CD14-positive monocyte (primary cell): ENCODE data around the gene PPP6R3. TPM values are rescaled to one million over a fixed set of nuclear protein-coding genes. Genes with fewer than 3 reads are reported as not detected.

Source experiments
- DNase-seq, 3 donors: peaks; one replicate each; pipeline ENCODE4 v3.0.0-alpha.2; 2011 to 2022
- H2AFZ ChIP-seq: 2 replicates; pipeline ENCODE4 v1.6.0; 2012; ENCODE audit warnings: mild to moderate bottlenecking, low read depth, low read length, inconsistent platforms; ENCODE audit not compliant: insufficient read depth, poor library complexity, severe bottlenecking
- H3K27ac ChIP-seq, 2 donors: 1 replicate in 1 of 2; 2 replicates in 1 of 2; pipeline ENCODE4 v1.5.1; 2012 to 2013; ENCODE audit warnings: low read length in 2 of 2, control low read depth in 1 of 2, inconsistent platforms in 1 of 2, low read depth in 1 of 2, mild to moderate bottlenecking in 1 of 2
- H3K27me3 ChIP-seq, 2 donors: one replicate each; pipeline versions ENCODE4 v1.6.0 to v1.6.1; 2011 to 2013; ENCODE audit warnings: low read length in 2 of 2; ENCODE audit not compliant: control insufficient read depth in 2 of 2, insufficient read depth in 2 of 2
- H3K36me3 ChIP-seq, 2 donors: replicated peaks in 1 of 2; 1 replicate in 1 of 2; 2 replicates in 1 of 2; pipeline versions ENCODE4 v1.5.1 to v1.6.1; 2012 to 2013; ENCODE audit warnings: low read length in 2 of 2, control low read depth in 1 of 2, inconsistent platforms in 1 of 2, mild to moderate bottlenecking in 1 of 2; ENCODE audit not compliant: insufficient read depth in 2 of 2, control insufficient read depth in 1 of 2
- H3K4me1 ChIP-seq, 2 donors: 1 replicate in 1 of 2; 2 replicates in 1 of 2; pipeline versions ENCODE4 v1.5.1 to v1.6.1; 2012 to 2013; ENCODE audit warnings: low read length in 2 of 2, control low read depth in 1 of 2, inconsistent platforms in 1 of 2, mild to moderate bottlenecking in 1 of 2, moderate library complexity in 1 of 2; ENCODE audit not compliant: insufficient read depth in 2 of 2, control insufficient read depth in 1 of 2
- H3K4me2 ChIP-seq: replicated peaks from 2 replicates; pipeline ENCODE3; 2012; ENCODE audit warnings: low read length, moderate library complexity, mild to moderate bottlenecking; ENCODE audit not compliant: poor library complexity, severe bottlenecking; ENCODE audit errors: extremely low read depth
- H3K4me3 ChIP-seq, 3 experiments: fragments of 200-600 bp in 1 of 3; sonication (generic) in 1 of 3; replicated peaks in 1 of 3; 1 replicate in 2 of 3; 2 replicates in 1 of 3; pipeline ENCODE4 v1.5.1; 2011 to 2013; ENCODE audit warnings: low read length in 3 of 3, mild to moderate bottlenecking in 3 of 3, control low read depth in 2 of 3, low read depth in 2 of 3, inconsistent platforms in 1 of 3, moderate library complexity in 1 of 3
- H3K79me2 ChIP-seq: 2 replicates; pipeline ENCODE4 v1.6.0; 2012; ENCODE audit warnings: mild to moderate bottlenecking, control low read depth, inconsistent platforms, low read length, moderate library complexity; ENCODE audit not compliant: insufficient read depth
- H3K9ac ChIP-seq: 2 replicates; pipeline ENCODE4 v1.6.0; 2017; ENCODE audit warnings: low read length, mild to moderate bottlenecking; ENCODE audit not compliant: insufficient read depth, poor library complexity, severe bottlenecking
- H3K9me3 ChIP-seq, 2 donors: replicated peaks in 1 of 2; 1 replicate in 1 of 2; 2 replicates in 1 of 2; pipeline versions ENCODE4 v1.5.1 to v1.6.1; 2012 to 2013; ENCODE audit warnings: low read length in 2 of 2, control low read depth in 1 of 2; ENCODE audit not compliant: control insufficient read depth in 1 of 2, insufficient read depth in 1 of 2
- H4K20me1 ChIP-seq: 2 replicates; pipeline ENCODE4 v1.6.0; 2012; ENCODE audit warnings: mild to moderate bottlenecking, low read length, control low read depth, moderate library complexity; ENCODE audit not compliant: insufficient read depth
- H3K27ac Mint-ChIP-seq, 7 donors: one replicate each; pipeline ENCODE4 v1.8.0; 2020; ENCODE audit warnings: mild to moderate bottlenecking in 7 of 7, mixed read lengths in 7 of 7, moderate library complexity in 6 of 7, inconsistent platforms in 2 of 7
- H3K27me3 Mint-ChIP-seq, 3 donors: one replicate each; pipeline ENCODE4 v1.8.0; 2021 to 2022; ENCODE audit warnings: low read depth in 3 of 3, mild to moderate bottlenecking in 3 of 3, mixed read lengths in 3 of 3, moderate library complexity in 3 of 3, inconsistent platforms in 1 of 3
- H3K36me3 Mint-ChIP-seq, 2 donors: one replicate each; pipeline ENCODE4 v1.8.0; 2020; ENCODE audit warnings: mixed read lengths in 2 of 2, inconsistent platforms in 1 of 2, mild to moderate bottlenecking in 1 of 2
- H3K4me1 Mint-ChIP-seq: one replicate; pipeline ENCODE4 v1.8.0; 2020; ENCODE audit warnings: mild to moderate bottlenecking, mixed read lengths
- H3K4me3 Mint-ChIP-seq, 2 donors: one replicate each; pipeline ENCODE4 v1.8.0; 2020; ENCODE audit warnings: mild to moderate bottlenecking in 2 of 2, mixed read lengths in 2 of 2, moderate library complexity in 1 of 2
- H3K9me3 Mint-ChIP-seq, 7 donors: one replicate each; pipeline ENCODE4 v1.8.0; 2020 to 2022; ENCODE audit warnings: mixed read lengths in 7 of 7, mild to moderate bottlenecking in 6 of 7, moderate library complexity in 6 of 7, inconsistent platforms in 2 of 7
- WGBS: methylation state at CpG from one replicate; pipeline ENCODE4 v1.1.5; 2013; ENCODE audit warnings: missing lambda C conversion rate; ENCODE audit not compliant: insufficient coverage; 5-methylcytosine and 5-hydroxymethylcytosine counted together
- intact Hi-C, 2 donors: fragments of 100-400 bp; cut with micrococcal nuclease; formaldehyde crosslinking; loops; one replicate each; pipeline versions ENCODE4 v1.15.0 to v1.15.1; 2023
- polyA plus RNA-seq, 3 donors: library from polyadenylated mRNA; depleted of rRNA in 1 of 3; unstranded in 2 of 3; stranded (reverse) in 1 of 3; fragments of 300-500 nt in 2 of 3; fragments of >200 nt in 1 of 3; fragmentation: Illumina TruSeq in 2 of 3; gene quantifications; 1 replicate in 2 of 3; 2 replicates in 1 of 3; pipeline ENCODE4 v1.2.3, GENCODE V29; 2012 to 2021
- TF ChIP-seq, protein P1 (sequence below): fragments of 200-600 bp; IDR thresholded peaks from one replicate; pipeline ENCODE4 v1.8.0; 2022; ENCODE audit warnings: antibody characterized with exemption, mild to moderate bottlenecking

PPP6R3 gene
- polyA plus RNA-seq, 3 donors, result 22.9 to 39.4 (median 38.1) TPM

DNA sequence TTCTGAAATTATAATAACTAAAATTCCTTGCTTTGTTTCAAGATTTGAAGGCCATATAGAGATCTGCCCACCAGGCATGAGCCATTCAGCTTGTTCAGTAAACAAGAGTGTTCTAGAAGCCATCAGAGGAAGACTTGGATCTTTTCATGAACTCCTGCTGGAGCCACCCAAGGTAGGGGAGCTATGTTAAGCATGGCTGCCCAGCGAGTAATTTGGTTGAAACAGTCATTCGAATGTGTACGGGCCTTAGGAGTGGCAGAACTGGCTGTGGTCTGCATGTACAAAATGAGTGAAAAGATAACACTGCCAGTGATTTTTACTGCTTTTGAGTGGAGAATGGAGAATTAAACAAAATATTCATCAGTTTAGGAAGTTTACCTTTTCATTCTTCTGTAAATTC, 103.7 kb downstream of the PPP6R3 start:
- Histone ChIP-seq H2AFZ (no peak overlapping the region), H3K36me3 (peaks cover 66 to 97% of the 10 kb centered on the region in 2 donors), H3K27me3 (no peaks in the 10 kb centered on the region), H3K9ac (no peak overlapping the region), H3K27ac (no peak overlapping the region), H3K9me3 (no peaks in the 10 kb centered on the region), H3K79me2 (peaks cover 12% of the 10 kb centered on the region), H3K4me2 (no peak overlapping the region), H4K20me1 (peaks cover 73% of the 10 kb centered on the region), H3K4me3 (no peak overlapping the region), H3K4me1 (peaks cover 8 to 10% of the 10 kb centered on the region in 2 donors)
- no peak overlapping the region for H3K27ac Mint-ChIP-seq
- H3K4me1 Mint-ChIP-seq, result peaks cover 13% of the 10 kb centered on the region
- WGBS, result 100% methylated on average over 3 of the region's 3 CpGs
- H3K4me3 Mint-ChIP-seq, result no peak overlapping the region
- intact Hi-C loops, result no loop called here
- H3K36me3 Mint-ChIP-seq, result peaks cover 82 to 89% of the 10 kb centered on the region in 2 donors
- TF ChIP-seq, protein P1, sequence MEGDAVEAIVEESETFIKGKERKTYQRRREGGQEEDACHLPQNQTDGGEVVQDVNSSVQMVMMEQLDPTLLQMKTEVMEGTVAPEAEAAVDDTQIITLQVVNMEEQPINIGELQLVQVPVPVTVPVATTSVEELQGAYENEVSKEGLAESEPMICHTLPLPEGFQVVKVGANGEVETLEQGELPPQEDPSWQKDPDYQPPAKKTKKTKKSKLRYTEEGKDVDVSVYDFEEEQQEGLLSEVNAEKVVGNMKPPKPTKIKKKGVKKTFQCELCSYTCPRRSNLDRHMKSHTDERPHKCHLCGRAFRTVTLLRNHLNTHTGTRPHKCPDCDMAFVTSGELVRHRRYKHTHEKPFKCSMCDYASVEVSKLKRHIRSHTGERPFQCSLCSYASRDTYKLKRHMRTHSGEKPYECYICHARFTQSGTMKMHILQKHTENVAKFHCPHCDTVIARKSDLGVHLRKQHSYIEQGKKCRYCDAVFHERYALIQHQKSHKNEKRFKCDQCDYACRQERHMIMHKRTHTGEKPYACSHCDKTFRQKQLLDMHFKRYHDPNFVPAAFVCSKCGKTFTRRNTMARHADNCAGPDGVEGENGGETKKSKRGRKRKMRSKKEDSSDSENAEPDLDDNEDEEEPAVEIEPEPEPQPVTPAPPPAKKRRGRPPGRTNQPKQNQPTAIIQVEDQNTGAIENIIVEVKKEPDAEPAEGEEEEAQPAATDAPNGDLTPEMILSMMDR, result no peak
- no peak for DNase-seq
- H3K27me3 Mint-ChIP-seq, result no peaks in the 10 kb centered on the region
- peaks cover 0 to 3% (median 0%) of the 10 kb centered on the region in 7 donors for H3K9me3 Mint-ChIP-seq

DNA sequence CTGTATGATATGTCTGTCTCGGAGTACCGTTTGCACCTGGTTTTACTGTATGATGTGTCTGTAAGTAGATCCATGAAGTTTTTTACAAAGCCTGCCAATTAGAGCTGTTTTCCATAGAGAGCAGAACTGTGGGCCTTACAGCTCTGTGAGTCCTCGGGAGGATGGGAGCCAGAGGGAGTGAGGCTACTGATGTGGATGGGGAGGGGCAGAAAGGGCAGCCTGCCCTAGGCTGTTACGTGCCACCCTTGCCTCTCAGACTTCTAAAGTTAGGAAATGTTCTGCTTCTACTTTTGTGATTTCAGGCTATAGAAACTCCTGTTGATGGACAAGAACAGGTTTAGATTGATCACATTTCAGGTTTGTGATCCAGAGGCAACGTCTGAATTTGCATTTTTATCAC, 105.2 kb downstream of the PPP6R3 start:
- Histone ChIP-seq H3K4me3 (no peak overlapping the region), H3K4me2 (no peak overlapping the region), H3K9ac (peak overlapping the region; percentile 35), H2AFZ (no peak overlapping the region), H3K27me3 (no peaks in the 10 kb centered on the region), H4K20me1 (peaks cover 66% of the 10 kb centered on the region), H3K4me1 (peaks cover 8 to 10% of the 10 kb centered on the region in 2 donors), H3K36me3 (peaks cover 75 to 97% of the 10 kb centered on the region in 2 donors), H3K79me2 (peaks cover 13% of the 10 kb centered on the region), H3K27ac (peak overlapping the region; percentile 0 to 58), H3K9me3 (no peaks in the 10 kb centered on the region)
- no peaks in the 10 kb centered on the region for H3K27me3 Mint-ChIP-seq
- no peak overlapping the region for H3K4me3 Mint-ChIP-seq
- intact Hi-C loops, result no loop called here
- peak overlapping the region; percentile 11 to 87 (median 70) for H3K27ac Mint-ChIP-seq
- H3K4me1 Mint-ChIP-seq, result peaks cover 13% of the 10 kb centered on the region
- H3K36me3 Mint-ChIP-seq, result peaks cover 84 to 92% of the 10 kb centered on the region in 2 donors
- TF ChIP-seq, protein P1, result no peak
- DNase-seq, result no peak
- WGBS, result 53% methylated on average over 3 of the region's 5 CpGs
- H3K9me3 Mint-ChIP-seq, result peaks cover 0 to 3% (median 0%) of the 10 kb centered on the region in 7 donors
